CD4-positive, alpha-beta T cell treated with Interleukin-15 for 1 hour (primary cell): Measurements from ENCODE around the gene SFT2D3.

Experiments
- DNase-seq: peaks from one replicate; pipeline ENCODE4 v3.0.0-alpha.2; 2020

The SFT2D3 gene

GRCh38 chr2:127665267-127665893 is 35.9 kb upstream of the SFT2D3 start:
- DNase-seq = no peak

DNA sequence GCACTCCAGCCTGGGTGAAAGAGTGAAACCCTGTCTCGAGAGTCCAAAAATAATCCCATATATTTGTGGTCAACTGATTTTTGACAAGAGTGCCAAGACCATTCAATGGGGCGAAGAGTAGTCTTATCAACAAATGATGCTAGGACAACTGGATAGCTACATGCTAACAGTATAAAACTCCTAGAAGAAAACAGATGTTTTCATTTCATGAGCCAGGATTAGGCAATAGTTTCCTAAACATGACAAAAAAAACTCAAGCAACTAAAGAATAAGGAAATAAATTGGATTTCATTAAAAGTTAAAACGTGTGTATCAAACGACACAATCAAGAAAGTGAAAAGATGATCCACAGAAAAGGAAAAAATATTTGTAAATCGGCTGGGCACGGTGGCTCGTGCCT is 32.2 kb upstream of the SFT2D3 start:
- no peak for DNase-seq

DNA sequence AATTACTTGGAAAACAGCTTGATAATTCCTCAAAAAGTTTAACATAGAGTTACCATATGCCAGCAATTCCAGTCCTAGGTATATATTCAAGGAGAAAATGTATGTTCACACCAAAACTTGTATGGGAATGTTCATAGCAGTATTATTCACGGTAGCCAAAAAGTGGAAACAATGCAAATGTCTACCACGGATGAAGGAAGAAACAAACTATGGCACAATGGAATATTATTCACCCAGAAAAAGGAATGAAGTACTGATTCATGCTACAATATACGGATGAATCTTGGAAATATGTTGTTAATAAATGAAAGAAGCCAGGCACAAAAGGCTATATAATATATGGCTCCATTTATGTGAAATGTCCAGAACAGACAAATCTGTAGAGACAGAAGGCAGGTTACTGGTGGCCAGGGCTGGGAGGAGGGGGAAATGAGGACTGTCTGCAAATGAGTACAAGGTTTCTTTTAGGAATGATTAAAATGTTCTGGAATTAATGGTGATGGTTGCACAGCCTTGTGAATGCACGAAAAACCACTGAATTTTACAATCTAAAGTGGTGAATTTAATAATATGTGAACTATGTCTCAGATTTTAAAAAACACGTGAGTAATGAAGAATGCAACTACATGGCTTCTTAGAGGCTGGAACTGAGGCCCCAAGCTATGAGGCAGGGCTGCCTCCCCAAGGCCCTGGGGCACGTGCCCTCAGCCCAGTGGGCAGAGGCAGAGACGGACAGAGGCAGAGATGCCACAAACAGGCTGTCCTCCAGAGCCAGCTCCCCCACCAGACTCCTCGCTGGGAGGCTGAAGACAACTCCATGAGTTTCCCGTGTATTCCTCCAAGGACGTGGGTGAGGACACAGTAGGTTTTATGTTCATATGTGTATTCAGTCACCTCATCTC is 31.0 kb upstream of the SFT2D3 start:
- DNase-seq = no peak

DNA sequence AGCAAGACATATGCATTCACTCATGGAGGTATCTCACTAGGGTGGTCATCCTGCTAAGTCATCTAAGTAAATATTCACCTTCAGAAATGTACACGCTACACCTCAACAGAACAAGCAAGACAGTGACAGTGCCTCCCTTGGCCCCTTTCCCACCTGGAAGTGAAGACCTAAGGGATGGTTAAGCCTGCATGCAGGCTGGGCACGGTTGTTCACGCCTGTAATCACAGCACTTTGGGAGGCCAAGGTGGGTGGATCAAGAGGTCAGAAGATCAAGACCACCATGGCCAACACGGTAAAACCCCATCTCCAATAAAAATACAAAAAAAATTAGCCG is 30.4 kb upstream of the SFT2D3 start:
- DNase-seq = no peak

DNA sequence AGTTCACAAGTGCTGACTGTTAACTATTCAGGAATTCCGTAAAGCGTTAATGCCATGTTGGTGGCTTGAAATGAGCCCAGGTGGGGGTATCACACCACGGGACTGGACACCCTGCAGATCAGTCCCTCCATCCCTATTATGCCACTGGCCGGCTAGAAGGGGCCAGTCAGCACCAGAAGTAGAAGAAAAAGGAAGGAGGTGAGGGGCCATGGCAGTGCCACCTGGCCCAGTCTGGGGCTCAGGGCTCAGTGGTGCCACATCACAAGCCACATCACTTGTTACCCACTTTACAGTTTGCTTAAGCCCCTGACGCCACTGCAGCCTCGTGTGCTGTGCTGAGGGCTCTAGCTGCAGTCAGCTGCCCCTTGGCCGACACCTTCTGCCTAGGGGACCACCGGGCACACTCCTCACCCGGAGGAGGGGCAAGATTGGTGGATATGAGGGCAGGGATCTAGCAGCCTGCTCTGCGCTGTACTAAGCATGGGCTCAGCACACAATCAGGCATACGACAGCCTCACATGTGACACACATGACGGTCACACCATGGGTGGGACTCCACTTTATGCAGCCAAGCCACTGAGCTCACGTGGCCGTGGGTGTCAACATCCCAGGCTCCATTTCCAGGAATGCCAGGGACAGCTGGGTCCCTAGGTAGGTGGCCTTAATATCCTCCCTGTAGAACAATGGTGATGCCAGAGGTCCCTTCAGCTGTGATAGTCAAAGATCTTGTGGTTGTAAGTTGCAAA is 29.6 kb upstream of the SFT2D3 start:
- no peak for DNase-seq

DNA sequence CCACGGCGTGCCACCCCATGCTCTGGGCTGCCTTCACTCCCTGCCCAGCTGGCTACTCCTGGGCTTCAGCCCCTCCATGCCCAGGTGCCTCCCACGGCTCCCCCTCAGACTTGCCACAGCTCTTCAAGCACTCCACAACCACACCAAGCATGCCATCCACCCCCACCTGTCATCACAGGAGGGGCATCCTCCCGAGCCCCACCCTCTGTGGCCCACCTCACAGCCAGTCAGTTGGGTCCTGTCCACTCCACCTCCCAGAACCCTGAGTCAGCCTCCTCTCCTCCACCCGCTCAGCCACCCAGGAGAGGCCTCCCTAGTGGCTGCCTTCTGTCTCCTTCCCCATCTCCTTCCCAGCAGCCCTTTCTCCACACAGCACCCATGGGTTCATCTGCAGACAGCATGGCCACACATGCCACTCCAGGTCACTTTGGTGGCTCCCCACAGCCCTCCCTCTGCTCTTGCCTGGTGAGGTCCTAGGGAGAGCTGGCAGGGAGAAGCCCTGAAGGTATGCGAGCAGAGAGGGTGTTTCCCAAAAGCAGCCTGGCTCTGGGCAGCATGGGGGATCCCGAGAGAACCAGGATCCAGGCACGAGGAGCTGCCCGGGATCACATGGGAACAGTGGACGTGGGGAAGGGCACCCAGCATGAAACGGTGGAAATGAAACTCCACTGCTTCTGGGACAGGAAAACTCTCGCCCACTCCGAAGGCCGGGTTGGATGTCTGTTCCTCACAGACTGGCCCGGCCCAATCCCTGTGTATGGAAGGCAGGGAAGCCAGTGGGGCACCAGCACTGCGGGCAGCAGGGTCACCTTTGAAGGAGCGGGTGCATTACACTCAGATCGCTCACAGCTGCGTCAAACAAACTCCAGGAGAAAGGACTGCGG is 28.7 kb upstream of the SFT2D3 start:
- no peak for DNase-seq

DNA sequence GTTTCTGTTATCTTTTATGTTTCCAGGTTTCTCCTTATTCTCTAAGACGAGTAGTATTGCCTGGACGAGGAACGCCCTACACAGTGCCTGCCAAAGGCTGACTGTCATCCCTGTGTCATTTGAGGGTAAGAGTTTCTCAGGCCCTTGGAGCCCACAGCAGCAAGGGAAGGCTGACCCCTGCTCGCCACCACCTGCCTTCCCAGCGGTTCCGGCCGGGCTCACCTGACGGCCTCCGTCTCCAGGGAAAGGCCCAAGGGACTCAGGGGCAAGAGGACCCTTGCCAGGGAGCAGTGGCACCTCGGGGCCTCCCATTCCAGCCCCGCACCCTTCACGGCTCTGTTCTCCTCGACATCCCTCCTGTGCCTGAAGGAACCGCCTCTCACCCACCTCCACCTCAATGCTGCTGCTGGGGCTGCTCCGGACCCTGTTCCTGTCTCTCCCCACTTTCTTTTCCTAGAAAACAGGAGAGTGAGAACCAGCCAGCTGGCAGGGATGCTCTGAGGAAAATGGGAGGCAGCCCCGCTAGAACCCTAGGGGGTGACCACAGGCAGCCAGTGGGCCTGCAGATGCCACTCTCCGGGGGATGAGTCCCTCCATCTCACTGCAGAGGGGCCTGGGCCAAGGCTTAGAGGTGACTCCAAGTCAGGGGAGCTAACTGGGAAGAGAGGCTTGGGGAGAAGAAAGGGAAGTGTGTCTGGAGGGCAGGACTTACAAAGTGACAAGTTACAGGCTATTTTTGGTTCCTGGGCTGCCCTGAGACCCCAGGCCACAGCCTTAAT is 27.8 kb upstream of the SFT2D3 start:
- DNase-seq = no peak

GRCh38 chr2:127674241-127675209 is 26.8 kb upstream of the SFT2D3 start:
- no peak for DNase-seq

- no peak for DNase-seq
Measured at GRCh38 chr2:127675331-127676261, 25.7 kb upstream of the SFT2D3 start, which contains the start of gene LIMS2. TSS of gene LIMS2 (minus strand) at chr2:127675530. CDS start at chr2:127675024, 506 bp downstream.

DNA sequence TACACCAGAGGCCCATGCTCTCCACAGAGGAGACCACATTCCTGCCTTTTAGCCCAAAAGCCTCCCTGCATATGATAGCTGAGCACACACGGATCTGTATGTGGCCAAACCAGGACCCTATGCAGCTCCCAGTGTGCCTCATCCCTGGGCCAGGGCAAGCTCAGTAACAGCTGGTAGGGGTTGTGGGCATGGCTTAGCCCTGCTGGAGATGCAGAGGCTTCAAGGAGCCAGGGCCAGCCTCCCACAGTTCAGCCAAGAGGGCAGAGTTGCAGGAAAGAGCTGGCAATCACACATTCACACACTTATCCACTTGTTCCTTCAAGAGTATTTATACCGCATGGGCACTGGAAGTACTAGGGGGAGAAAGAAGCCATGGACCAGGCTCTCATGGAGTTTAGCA is 24.4 kb upstream of the SFT2D3 start:
- DNase-seq = no peak

DNA sequence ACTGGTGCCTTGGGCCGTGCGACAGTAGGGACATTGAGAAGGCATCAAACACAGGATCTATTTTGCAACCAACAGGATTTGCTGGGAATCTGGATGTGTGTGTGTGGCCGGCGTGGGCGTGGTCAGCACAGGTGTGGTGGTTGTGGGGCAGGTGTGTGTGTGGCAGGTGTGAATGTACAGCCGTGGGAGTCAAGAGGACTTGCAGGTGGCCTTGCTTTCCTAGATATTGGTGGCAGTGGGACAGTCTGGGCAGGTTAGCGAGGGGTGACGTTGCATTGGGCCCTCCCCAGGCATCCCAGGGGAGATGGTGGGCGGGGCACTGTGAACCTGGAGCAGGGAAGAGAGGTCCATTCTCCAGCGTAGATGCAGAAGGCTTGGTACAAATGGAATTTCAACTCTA is 22.8 kb upstream of the SFT2D3 start:
- no peak for DNase-seq

- no peak for DNase-seq
Measured at GRCh38 chr2:127678991-127679390, 22.3 kb upstream of the SFT2D3 start.

DNA sequence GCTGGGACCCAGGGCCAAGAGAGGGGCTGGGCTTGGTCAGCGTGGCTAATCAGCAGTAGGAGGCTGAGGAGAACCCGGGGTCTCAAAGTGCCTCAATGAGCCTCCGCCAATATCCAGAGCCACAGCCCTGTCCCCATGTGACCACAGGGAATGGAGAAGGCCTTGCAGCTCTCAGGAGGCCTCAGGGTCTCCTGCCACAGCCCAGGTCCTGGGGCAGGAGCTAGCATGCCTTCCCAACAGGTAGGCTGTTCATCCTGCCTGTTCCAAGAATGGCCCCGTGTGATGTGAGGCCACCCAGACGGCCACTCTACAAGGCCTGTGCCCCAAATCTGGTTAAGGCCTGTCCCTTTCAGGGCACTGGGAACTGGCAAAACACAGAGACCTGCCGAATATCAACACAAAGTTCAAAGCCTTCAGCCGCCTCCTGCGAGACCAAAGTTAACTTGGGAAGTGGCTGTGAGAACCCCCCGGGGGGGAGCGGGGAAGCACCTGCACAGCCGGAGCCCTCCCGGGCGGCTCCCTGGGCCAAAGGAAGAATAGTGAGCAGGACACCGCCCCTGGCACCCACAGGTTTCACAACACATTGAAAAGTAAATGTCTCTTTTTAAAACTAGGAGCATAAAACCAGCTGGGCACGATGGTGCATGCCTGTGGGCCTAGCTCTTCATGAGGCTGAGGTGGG is 21.5 kb upstream of the SFT2D3 start:
- no peak for DNase-seq

- no peak for DNase-seq
Measured at GRCh38 chr2:127680706-127681287, 20.5 kb upstream of the SFT2D3 start.

GRCh38 chr2:127681288-127681804 is 20.0 kb upstream of the SFT2D3 start:
- DNase-seq = no peak

- no peak for DNase-seq
Measured at GRCh38 chr2:127681976-127682857, 19.1 kb upstream of the SFT2D3 start.

DNA sequence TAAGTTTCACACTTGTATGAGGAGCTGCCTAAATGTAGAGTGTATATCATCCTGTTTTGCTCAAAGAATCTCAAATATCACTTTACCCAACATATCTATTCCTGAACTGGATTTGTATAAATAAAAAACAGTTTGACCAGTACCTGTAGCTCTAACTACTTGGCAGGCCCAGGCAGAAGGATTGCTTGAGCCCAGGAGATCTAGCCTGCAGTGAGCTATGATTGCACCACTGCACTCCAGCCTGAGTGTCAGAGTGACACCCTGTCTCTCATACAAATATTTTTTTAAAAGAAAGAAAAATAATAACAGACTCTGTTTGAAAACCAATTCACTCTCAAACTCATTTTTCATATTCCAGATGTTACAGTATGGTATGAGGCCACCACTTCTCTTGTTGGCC is 18.2 kb upstream of the SFT2D3 start:
- no peak for DNase-seq
